Stimulated activated CD4-positive, alpha-beta T cell treated with anti-CD3 and anti-CD28 coated beads, Interleukin-2, amount 100 ng/mL, for 4 hours (primary cell): ENCODE measurements around the gene TMCC3.
"Not testable (repeated sequence)": the region's sequence is repeated elsewhere in the genome, so short reads cannot be mapped to it uniquely, and the experiment has no call there.

Experiments
- DNase-seq: peaks from one replicate; pipeline ENCODE4 v3.0.0-alpha.2; 2020; ENCODE audit warnings: low read depth

TMCC3 gene

DNA sequence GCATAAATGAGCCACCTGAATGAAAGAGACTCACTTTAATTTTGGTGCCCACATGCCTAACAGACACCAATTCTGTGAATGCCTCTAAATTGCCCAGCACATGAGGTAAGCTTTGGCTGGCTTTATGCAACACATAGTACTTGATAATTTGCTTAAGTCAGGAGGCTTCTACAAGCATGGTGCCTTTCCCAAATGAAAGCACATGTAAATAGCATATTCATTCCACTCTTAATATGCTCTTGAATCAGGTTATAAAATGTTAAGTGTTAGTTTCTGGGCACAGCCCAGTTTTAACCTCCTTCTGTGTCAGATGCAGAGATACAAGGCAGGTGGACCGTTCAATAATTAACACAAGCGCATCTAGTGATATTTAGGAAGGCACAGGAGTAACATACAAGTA lies 15.6 kb downstream of the TMCC3 start:
- DNase-seq: no peak

DNA sequence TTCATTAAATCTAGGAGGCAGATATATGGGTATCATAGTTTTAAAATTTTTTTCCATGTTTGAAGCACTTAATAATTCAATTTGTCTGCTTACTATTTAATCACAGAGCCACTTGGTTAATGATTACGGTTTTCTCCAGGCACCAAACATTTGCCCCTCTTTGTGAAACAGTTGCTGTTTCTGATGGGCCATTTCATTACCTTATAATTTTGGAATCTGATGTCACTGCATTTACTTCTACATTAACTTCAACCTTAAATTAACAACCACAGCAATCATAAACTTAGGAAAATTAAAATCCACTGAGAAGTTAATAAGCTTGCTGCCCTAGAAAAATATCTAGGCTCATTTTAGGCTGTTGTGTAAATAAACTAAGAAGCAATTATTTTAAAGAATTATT lies 17.0 kb downstream of the TMCC3 start:
- no peak for DNase-seq

DNA sequence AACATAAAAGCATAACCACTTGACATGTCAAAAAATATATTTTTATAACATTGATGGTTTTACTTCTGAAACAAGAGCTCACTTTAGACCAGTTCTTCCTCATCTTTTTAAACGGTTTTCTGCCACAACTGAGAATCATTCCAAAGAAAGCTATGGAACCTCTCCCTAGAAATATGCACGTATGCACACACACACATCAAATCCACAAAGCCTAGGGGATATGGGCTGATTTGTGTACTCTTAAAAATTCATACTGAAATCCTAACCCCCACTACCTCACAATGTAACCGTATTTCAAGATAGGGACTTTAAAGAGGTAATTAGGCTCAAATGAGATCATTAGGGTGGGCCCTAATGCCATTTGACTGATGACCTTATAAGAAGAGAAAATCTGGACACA lies 19.3 kb downstream of the TMCC3 start:
- no peak for DNase-seq

GRCh38 chr12:94628819-94629472 lies 21.4 kb downstream of the TMCC3 start:
- no peak for DNase-seq

GRCh38 chr12:94628369-94628768 lies 22.0 kb downstream of the TMCC3 start:
- DNase-seq: no peak

DNA sequence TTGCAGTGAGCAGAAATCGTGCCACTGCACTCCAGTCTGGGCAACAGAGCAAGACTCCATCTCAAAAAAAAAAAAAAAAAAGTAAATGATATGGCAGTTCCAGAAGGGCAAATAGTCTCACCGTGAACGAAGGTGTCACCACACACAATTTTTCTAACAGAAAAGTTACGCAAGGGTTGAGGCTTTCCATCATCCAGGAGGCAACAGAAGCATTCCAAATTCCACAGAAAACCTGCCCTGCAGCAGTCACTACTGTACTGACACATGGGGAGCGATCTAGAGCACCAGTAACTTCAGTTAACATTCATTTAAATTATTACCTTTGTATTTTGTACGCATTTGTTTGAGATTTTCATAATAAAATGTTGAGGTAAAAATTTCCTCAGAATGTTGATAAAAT lies 24.8 kb downstream of the TMCC3 start:
- no peak for DNase-seq

- no peak for DNase-seq
Observed at GRCh38 chr12:94623161-94623920, 27.0 kb downstream of the TMCC3 start.

- DNase-seq: no peak
Observed at GRCh38 chr12:94622475-94622874, 27.9 kb downstream of the TMCC3 start.

DNA sequence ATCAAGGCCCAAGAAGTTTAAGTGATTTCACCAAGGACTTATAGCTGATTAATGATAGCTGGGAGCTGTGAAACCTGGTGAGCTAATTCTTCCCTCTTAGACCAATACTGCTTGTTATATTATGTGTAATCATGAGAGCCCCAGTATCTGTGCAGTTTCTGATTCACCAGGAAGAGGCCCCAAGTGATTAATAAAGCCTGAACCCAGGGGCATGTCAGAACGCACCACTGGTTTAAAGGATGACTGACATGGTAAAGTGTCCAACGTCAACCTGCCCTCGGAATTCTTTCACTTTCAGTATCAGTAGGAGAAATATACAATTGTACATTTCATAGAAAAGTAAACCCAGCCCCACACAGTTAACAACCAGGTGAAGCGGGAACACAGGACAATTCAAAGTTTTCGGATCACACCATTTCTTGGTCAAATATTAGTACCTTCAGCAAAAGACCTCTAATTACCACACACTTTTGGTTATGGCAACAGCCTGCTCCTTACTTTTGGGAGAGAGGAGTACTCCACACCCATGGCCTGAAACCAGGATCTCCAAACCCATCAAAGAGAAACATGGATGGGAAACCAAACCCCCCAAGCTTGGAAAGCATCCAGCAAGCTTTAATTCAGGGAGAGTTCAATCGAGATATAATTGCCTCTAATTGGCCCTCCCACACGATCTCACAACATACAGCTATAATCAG lies 28.5 kb downstream of the TMCC3 start:
- DNase-seq: peak; percentile 13

DNA sequence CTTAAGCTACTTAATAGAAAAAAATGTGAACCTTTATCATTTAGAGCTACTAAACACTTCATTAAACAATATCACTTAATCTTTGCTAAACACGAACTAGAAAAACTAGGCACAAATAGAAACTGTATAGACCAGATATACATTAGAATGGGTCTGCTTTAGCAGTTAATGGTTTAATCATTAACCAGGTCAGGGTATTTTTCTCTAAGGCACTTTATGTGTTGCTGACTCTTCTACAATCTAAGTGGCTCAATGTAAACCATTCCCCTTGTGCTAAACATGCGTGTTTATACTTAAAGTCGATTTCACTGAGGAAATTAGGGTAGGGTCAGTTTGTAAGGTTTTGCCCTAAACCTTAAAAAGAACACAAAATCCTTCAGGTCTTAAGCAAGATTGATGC lies 29.7 kb downstream of the TMCC3 start:
- no peak for DNase-seq

GRCh38 chr12:94618995-94619695 lies 31.2 kb downstream of the TMCC3 start:
- no peak for DNase-seq

DNA sequence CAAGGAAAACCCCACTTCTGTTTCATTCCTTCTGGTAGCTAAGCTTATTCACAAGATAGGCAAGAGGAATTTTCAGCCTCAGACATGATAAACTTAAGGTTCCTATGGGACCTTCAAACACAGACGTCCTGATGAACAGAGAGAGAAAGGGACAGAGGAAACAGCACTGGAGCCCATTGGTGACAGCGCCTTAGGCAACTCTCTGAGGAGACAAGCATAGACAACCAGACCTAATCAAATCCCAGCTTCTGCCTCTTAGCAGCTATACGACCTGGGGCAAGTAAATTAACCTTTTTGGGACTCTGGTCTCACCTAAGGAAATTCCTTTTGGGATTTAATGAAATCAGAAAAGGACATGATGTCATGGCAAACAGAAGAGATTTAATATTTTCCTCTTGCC lies 33.3 kb downstream of the TMCC3 start:
- DNase-seq: no peak

DNA sequence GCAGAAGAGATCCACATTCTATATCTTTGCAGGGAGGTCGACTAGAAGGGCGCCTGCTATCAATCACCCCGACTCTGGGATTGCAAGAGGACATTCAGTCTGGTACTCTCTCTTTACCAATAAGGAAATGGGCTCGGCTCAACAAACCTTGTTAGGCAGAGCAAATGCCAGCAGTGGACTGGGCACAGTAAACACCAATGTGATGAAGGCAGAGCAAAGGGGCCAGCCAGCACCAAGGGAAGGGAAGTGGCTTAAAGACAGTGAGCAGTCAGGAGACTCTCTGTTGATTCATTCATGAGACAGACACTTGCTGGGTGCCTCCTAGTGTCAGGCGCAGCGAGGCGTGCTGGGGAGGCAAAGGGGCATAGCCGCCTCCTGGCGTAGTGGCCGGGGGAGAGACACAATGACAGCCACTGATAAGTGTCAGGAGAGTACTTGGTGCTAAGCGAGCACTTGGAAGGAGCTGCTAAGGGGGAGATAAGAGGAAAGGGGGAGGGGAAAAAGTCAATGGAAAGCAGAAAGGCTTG lies 34.1 kb downstream of the TMCC3 start:
- DNase-seq: no peak

DNA sequence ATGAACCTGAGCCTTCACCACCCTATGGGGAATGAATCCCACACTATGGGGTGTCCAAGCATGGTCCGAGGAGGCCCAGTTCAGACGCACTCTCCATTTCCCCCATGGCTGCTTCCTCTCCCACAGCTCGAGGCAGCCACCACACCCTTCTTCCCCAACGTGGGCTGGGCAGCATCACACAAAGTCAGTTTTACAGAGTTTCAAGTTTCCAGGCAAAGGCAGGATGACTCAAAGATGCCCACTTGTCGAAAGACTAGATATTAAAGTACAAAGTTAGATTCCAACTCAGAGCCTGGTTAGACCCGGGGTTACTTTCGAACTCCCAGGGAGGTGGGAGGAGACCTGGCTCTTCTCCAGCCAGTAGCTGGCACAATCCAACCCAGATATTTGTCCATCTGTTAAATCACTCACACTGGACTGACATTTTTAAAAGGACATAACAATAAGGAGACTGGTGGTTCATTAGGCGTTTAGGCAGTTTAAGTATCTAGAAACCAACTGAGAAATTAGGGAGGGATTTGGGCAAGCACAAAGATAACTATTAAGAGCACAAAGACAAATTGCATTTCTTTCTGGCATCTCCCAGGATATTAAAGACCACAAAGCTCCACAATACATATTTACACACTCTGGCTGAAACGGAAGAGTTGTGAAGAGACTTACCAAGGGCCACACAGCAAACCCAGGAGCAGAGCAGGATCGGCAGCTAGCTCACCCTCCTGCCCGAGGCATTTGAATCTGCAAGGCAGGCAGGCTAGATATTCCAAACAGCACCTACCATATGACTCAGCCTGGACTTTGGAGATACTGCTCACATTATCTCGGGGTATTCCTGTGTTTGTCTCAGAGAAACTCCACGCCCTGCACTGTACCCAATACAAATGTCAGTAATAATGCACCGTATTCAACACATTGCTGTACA lies 34.8 kb downstream of the TMCC3 start:
- DNase-seq: no peak

GRCh38 chr12:94614288-94614721 lies 36.1 kb downstream of the TMCC3 start:
- DNase-seq: no peak

DNA sequence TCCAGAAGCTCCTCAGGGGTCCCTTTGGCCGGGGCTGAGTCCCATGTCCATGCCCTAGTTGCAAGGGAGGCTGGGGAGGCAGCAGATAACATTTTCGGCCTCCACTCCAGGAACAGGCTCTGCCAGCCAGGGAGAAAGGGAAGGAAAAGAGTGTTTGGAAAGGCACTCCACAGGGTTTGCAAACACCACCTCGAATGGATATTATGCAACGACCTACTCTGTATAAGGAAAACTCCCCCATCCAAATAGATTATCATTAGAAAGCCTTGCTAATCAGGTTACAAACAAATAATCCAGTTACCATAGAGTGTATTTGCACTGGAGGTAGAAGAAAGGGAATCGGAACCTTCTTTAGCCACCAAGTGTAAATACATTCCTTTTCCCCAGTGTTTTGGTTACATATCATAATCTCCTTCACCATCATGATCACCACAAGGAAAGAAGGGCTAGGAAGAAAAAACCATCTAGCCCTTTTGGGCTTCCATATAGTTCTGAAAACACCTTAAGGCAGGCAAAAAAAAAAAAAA lies 40.4 kb downstream of the TMCC3 start:
- DNase-seq: no peak

GRCh38 chr12:94606810-94607209 lies 43.5 kb downstream of the TMCC3 start:
- DNase-seq: not testable (repeated sequence)

DNA sequence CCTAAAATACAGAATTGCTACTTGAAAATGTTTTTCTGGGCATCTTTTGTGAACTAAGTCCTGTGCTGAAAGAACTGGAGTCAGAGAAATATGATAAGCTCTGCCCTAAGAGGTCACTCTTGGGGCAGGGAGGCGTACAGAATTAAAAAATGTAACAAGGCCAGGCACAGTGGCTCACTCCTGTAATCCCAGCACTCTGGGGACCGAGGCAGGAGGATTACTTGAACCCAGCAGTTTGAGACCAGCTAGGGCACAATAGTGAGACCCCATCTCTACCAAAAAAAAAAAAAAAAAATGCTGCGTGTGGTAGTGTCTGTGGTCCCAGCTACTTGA lies 46.0 kb downstream of the TMCC3 start:
- DNase-seq: no peak

GRCh38 chr12:94603434-94604365 lies 46.7 kb downstream of the TMCC3 start:
- peak; percentile 10 for DNase-seq

- no peak for DNase-seq
Observed at GRCh38 chr12:94602024-94602423, 48.3 kb downstream of the TMCC3 start.
